CD14-positive monocyte (primary cell): ENCODE data around the gene DEPDC1B. TPM values are rescaled to one million over a fixed set of nuclear protein-coding genes. Genes with fewer than 3 reads are reported as not detected.

Source experiments
- DNase-seq, 3 donors: peaks; one replicate each; pipeline ENCODE4 v3.0.0-alpha.2; 2011 to 2022
- H2AFZ ChIP-seq: 2 replicates; pipeline ENCODE4 v1.6.0; 2012; ENCODE audit warnings: mild to moderate bottlenecking, low read depth, low read length, inconsistent platforms; ENCODE audit not compliant: insufficient read depth, poor library complexity, severe bottlenecking
- H3K27ac ChIP-seq, 2 donors: 1 replicate in 1 of 2; 2 replicates in 1 of 2; pipeline ENCODE4 v1.5.1; 2012 to 2013; ENCODE audit warnings: low read length in 2 of 2, control low read depth in 1 of 2, inconsistent platforms in 1 of 2, low read depth in 1 of 2, mild to moderate bottlenecking in 1 of 2
- H3K27me3 ChIP-seq, 2 donors: one replicate each; pipeline versions ENCODE4 v1.6.0 to v1.6.1; 2011 to 2013; ENCODE audit warnings: low read length in 2 of 2; ENCODE audit not compliant: control insufficient read depth in 2 of 2, insufficient read depth in 2 of 2
- H3K36me3 ChIP-seq, 2 donors: replicated peaks in 1 of 2; 1 replicate in 1 of 2; 2 replicates in 1 of 2; pipeline versions ENCODE4 v1.5.1 to v1.6.1; 2012 to 2013; ENCODE audit warnings: low read length in 2 of 2, control low read depth in 1 of 2, inconsistent platforms in 1 of 2, mild to moderate bottlenecking in 1 of 2; ENCODE audit not compliant: insufficient read depth in 2 of 2, control insufficient read depth in 1 of 2
- H3K4me1 ChIP-seq, 2 donors: 1 replicate in 1 of 2; 2 replicates in 1 of 2; pipeline versions ENCODE4 v1.5.1 to v1.6.1; 2012 to 2013; ENCODE audit warnings: low read length in 2 of 2, control low read depth in 1 of 2, inconsistent platforms in 1 of 2, mild to moderate bottlenecking in 1 of 2, moderate library complexity in 1 of 2; ENCODE audit not compliant: insufficient read depth in 2 of 2, control insufficient read depth in 1 of 2
- H3K4me2 ChIP-seq: replicated peaks from 2 replicates; pipeline ENCODE3; 2012; ENCODE audit warnings: low read length, moderate library complexity, mild to moderate bottlenecking; ENCODE audit not compliant: poor library complexity, severe bottlenecking; ENCODE audit errors: extremely low read depth
- H3K4me3 ChIP-seq, 3 experiments: fragments of 200-600 bp in 1 of 3; sonication (generic) in 1 of 3; replicated peaks in 1 of 3; 1 replicate in 2 of 3; 2 replicates in 1 of 3; pipeline ENCODE4 v1.5.1; 2011 to 2013; ENCODE audit warnings: low read length in 3 of 3, mild to moderate bottlenecking in 3 of 3, control low read depth in 2 of 3, low read depth in 2 of 3, inconsistent platforms in 1 of 3, moderate library complexity in 1 of 3
- H3K79me2 ChIP-seq: 2 replicates; pipeline ENCODE4 v1.6.0; 2012; ENCODE audit warnings: mild to moderate bottlenecking, control low read depth, inconsistent platforms, low read length, moderate library complexity; ENCODE audit not compliant: insufficient read depth
- H3K9ac ChIP-seq: 2 replicates; pipeline ENCODE4 v1.6.0; 2017; ENCODE audit warnings: low read length, mild to moderate bottlenecking; ENCODE audit not compliant: insufficient read depth, poor library complexity, severe bottlenecking
- H3K9me3 ChIP-seq, 2 donors: replicated peaks in 1 of 2; 1 replicate in 1 of 2; 2 replicates in 1 of 2; pipeline versions ENCODE4 v1.5.1 to v1.6.1; 2012 to 2013; ENCODE audit warnings: low read length in 2 of 2, control low read depth in 1 of 2; ENCODE audit not compliant: control insufficient read depth in 1 of 2, insufficient read depth in 1 of 2
- H4K20me1 ChIP-seq: 2 replicates; pipeline ENCODE4 v1.6.0; 2012; ENCODE audit warnings: mild to moderate bottlenecking, low read length, control low read depth, moderate library complexity; ENCODE audit not compliant: insufficient read depth
- H3K27ac Mint-ChIP-seq, 7 donors: one replicate each; pipeline ENCODE4 v1.8.0; 2020; ENCODE audit warnings: mild to moderate bottlenecking in 7 of 7, mixed read lengths in 7 of 7, moderate library complexity in 6 of 7, inconsistent platforms in 2 of 7
- H3K27me3 Mint-ChIP-seq, 3 donors: one replicate each; pipeline ENCODE4 v1.8.0; 2021 to 2022; ENCODE audit warnings: low read depth in 3 of 3, mild to moderate bottlenecking in 3 of 3, mixed read lengths in 3 of 3, moderate library complexity in 3 of 3, inconsistent platforms in 1 of 3
- H3K36me3 Mint-ChIP-seq, 2 donors: one replicate each; pipeline ENCODE4 v1.8.0; 2020; ENCODE audit warnings: mixed read lengths in 2 of 2, inconsistent platforms in 1 of 2, mild to moderate bottlenecking in 1 of 2
- H3K4me1 Mint-ChIP-seq: one replicate; pipeline ENCODE4 v1.8.0; 2020; ENCODE audit warnings: mild to moderate bottlenecking, mixed read lengths
- H3K4me3 Mint-ChIP-seq, 2 donors: one replicate each; pipeline ENCODE4 v1.8.0; 2020; ENCODE audit warnings: mild to moderate bottlenecking in 2 of 2, mixed read lengths in 2 of 2, moderate library complexity in 1 of 2
- H3K9me3 Mint-ChIP-seq, 7 donors: one replicate each; pipeline ENCODE4 v1.8.0; 2020 to 2022; ENCODE audit warnings: mixed read lengths in 7 of 7, mild to moderate bottlenecking in 6 of 7, moderate library complexity in 6 of 7, inconsistent platforms in 2 of 7
- WGBS: methylation state at CpG from one replicate; pipeline ENCODE4 v1.1.5; 2013; ENCODE audit warnings: missing lambda C conversion rate; ENCODE audit not compliant: insufficient coverage; 5-methylcytosine and 5-hydroxymethylcytosine counted together
- intact Hi-C, 2 donors: fragments of 100-400 bp; cut with micrococcal nuclease; formaldehyde crosslinking; loops; one replicate each; pipeline versions ENCODE4 v1.15.0 to v1.15.1; 2023
- polyA plus RNA-seq, 3 donors: library from polyadenylated mRNA; depleted of rRNA in 1 of 3; unstranded in 2 of 3; stranded (reverse) in 1 of 3; fragments of 300-500 nt in 2 of 3; fragments of >200 nt in 1 of 3; fragmentation: Illumina TruSeq in 2 of 3; gene quantifications; 1 replicate in 2 of 3; 2 replicates in 1 of 3; pipeline ENCODE4 v1.2.3, GENCODE V29; 2012 to 2021
- TF ChIP-seq, protein P1 (sequence below): fragments of 200-600 bp; IDR thresholded peaks from one replicate; pipeline ENCODE4 v1.8.0; 2022; ENCODE audit warnings: antibody characterized with exemption, mild to moderate bottlenecking

The DEPDC1B gene
- polyA plus RNA-seq, 3 donors, result 0.11 to 0.56 (median 0.14) TPM

DNA sequence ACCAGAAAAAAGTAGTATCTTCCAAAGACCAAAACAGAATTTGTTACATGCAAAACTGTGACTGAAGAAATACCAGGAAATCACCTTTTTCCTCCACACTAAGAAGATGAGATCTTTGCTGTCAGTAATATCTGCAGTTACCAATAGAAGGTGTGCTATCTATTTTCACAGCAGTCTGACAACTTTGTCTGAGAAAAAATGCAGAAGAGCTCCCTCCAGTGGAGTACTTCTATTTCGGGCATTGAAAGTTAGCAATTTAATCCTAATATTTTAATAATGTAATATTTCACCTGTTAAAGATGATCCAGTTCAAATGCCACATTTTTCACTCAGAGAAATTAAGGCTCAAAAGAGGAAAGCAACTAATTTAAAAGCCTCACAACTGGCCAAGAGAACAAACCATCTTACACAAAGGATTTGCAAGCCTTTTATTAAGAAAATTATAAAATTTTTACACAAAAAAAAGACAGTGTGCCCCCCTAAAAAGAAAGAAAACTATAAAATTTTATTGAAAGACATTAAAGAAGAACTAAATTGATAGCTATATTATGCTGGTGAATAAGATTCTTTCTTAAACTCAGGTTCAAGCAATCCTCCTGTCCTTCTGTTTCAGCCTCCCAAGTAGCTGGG is 50.6 kb downstream of the DEPDC1B start:
- no peaks in the 10 kb centered on the region for H3K79me2 ChIP-seq
- no peak overlapping the region for H3K4me2 ChIP-seq
- H3K9me3 Mint-ChIP-seq, result peaks cover 0 to 5% (median 0%) of the 10 kb centered on the region in 7 donors
- no peak overlapping the region for H3K4me3 ChIP-seq
- H3K27me3 ChIP-seq, result no peaks in the 10 kb centered on the region
- peaks cover 16% of the 10 kb centered on the region for H3K4me1 Mint-ChIP-seq
- H3K36me3 Mint-ChIP-seq, result peaks cover 1 to 15% of the 10 kb centered on the region in 2 donors
- H3K36me3 ChIP-seq, result peaks cover 0 to 9% of the 10 kb centered on the region in 2 donors
- H3K9ac ChIP-seq, result no peak overlapping the region
- intact Hi-C loops, result no loop called here
- TF ChIP-seq, protein P1, sequence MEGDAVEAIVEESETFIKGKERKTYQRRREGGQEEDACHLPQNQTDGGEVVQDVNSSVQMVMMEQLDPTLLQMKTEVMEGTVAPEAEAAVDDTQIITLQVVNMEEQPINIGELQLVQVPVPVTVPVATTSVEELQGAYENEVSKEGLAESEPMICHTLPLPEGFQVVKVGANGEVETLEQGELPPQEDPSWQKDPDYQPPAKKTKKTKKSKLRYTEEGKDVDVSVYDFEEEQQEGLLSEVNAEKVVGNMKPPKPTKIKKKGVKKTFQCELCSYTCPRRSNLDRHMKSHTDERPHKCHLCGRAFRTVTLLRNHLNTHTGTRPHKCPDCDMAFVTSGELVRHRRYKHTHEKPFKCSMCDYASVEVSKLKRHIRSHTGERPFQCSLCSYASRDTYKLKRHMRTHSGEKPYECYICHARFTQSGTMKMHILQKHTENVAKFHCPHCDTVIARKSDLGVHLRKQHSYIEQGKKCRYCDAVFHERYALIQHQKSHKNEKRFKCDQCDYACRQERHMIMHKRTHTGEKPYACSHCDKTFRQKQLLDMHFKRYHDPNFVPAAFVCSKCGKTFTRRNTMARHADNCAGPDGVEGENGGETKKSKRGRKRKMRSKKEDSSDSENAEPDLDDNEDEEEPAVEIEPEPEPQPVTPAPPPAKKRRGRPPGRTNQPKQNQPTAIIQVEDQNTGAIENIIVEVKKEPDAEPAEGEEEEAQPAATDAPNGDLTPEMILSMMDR, result peak; percentile 74
- WGBS, result no CpG with 5 or more reads among the region's 1 CpG
- no peak overlapping the region for H3K27ac Mint-ChIP-seq
- no peaks in the 10 kb centered on the region for H4K20me1 ChIP-seq
- no peak overlapping the region for H3K4me3 Mint-ChIP-seq
- no peak overlapping the region for H2AFZ ChIP-seq
- no peaks in the 10 kb centered on the region for H3K9me3 ChIP-seq
- peaks cover 12 to 16% of the 10 kb centered on the region in 2 donors for H3K4me1 ChIP-seq
- peak; percentile 6 to 32 (median 25) for DNase-seq
- H3K27me3 Mint-ChIP-seq, result no peaks in the 10 kb centered on the region
- H3K27ac ChIP-seq, result no peak overlapping the region

DNA sequence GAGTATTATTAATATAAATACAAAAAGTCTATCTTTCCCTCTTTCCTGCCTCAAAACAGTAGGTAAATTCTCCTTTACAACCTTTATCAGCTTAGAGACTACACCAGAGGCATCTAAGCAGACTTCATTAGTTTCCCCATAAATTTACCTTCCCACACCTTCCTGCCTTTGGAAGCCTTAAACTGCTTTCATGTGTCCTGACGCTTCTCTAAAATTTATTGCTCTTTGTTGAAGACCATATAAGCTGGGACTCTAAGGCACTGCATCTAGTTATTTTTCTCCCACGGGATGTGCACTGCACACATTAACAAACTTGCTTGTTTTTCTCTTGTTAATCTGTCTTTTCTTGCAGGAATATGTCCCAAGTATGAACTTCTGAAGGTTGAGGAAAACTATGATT is 51.8 kb downstream of the DEPDC1B start:
- H3K79me2 ChIP-seq, result no peaks in the 10 kb centered on the region
- intact Hi-C loops, result no loop called here
- no CpG with 5 or more reads among the region's 2 CpGs for WGBS

More for the DNA sequence above, 51.8 kb downstream of the DEPDC1B start:
- DNase-seq, result no peak
- H3K27ac Mint-ChIP-seq, result no peak overlapping the region
- Histone ChIP-seq H3K4me1 (peaks cover 12 to 16% of the 10 kb centered on the region in 2 donors), H3K4me3 (no peak overlapping the region), H4K20me1 (no peaks in the 10 kb centered on the region), H2AFZ (no peak overlapping the region), H3K9ac (no peak overlapping the region), H3K27ac (no peak overlapping the region), H3K9me3 (no peaks in the 10 kb centered on the region), H3K4me2 (no peak overlapping the region), H3K36me3 (peaks cover 3 to 20% of the 10 kb centered on the region in 2 donors), H3K27me3 (no peaks in the 10 kb centered on the region)
- peaks cover 12 to 27% of the 10 kb centered on the region in 2 donors for H3K36me3 Mint-ChIP-seq
- TF ChIP-seq, protein P1, result no peak
- peaks cover 16% of the 10 kb centered on the region for H3K4me1 Mint-ChIP-seq
- H3K4me3 Mint-ChIP-seq, result no peak overlapping the region
- peaks cover 0 to 3% (median 0%) of the 10 kb centered on the region in 7 donors for H3K9me3 Mint-ChIP-seq
- H3K27me3 Mint-ChIP-seq, result no peaks in the 10 kb centered on the region
